HepG2 (cell line): Measurements from ENCODE around the gene SIRT5. TPM values are rescaled to one million over a fixed set of nuclear protein-coding genes. Genes with fewer than 3 reads are reported as not detected.

Experiments
- ATF7 ChIP-seq, 2 experiments: fragments of 450-650 bp in 1 of 2; sonication (generic) in 1 of 2; formaldehyde crosslinking in 1 of 2; IDR thresholded peaks; 2 replicates each; pipeline versions ENCODE4 v1.4.0 to v1.6.1; 2016 to 2020; ENCODE audit warnings: antibody characterized with exemption in 1 of 2, mild to moderate bottlenecking in 1 of 2, missing genetic modification reagents in 1 of 2
- HNRNPUL1 ChIP-seq: fragments of 200-400 bp; formaldehyde crosslinking; IDR thresholded peaks from 2 replicates; pipeline ENCODE4 v1.6.1; 2017; ENCODE audit warnings: low read depth, mild to moderate bottlenecking, low read length, moderate library complexity
- HOXA7 ChIP-seq: sonication (generic); formaldehyde crosslinking; IDR thresholded peaks from 2 replicates; pipeline ENCODE4 v1.8.1; 2022; ENCODE audit warnings: mild to moderate bottlenecking, missing genetic modification reagents, moderate library complexity
- ISX ChIP-seq: sonication (generic); formaldehyde crosslinking; conservative IDR thresholded peaks from 2 replicates; pipeline ENCODE4 v1.5.0; 2020; ENCODE audit warnings: missing genetic modification reagents
- MED1 ChIP-seq: sonication (generic); formaldehyde crosslinking; IDR thresholded peaks from 2 replicates; pipeline ENCODE4 v1.4.0; 2020; ENCODE audit warnings: missing genetic modification reagents
- NBN ChIP-seq: fragments of 450-650 bp; conservative IDR thresholded peaks from 2 replicates; pipeline ENCODE4 v1.6.1; 2017
- SCMH1 ChIP-seq: sonication (generic); formaldehyde crosslinking; IDR thresholded peaks from 2 replicates; pipeline ENCODE4 v1.9.0; 2021; ENCODE audit warnings: missing genetic modification reagents, mild to moderate bottlenecking, borderline replicate concordance
- ZNF251 ChIP-seq: sonication (generic); formaldehyde crosslinking; IDR thresholded peaks from 2 replicates; pipeline ENCODE4 v1.9.0; 2021; ENCODE audit warnings: mild to moderate bottlenecking, missing genetic modification reagents
- ZNF747 ChIP-seq: sonication (generic); formaldehyde crosslinking; IDR thresholded peaks from 2 replicates; pipeline ENCODE4 v1.8.1; 2023; ENCODE audit warnings: missing genetic modification reagents, mild to moderate bottlenecking, borderline replicate concordance
- ZNF782 ChIP-seq: sonication (generic); formaldehyde crosslinking; IDR thresholded peaks from 2 replicates; pipeline ENCODE4 v1.4.0; 2020; ENCODE audit warnings: missing genetic modification reagents, mild to moderate bottlenecking, borderline replicate concordance
- ZNF790 ChIP-seq: sonication (generic); formaldehyde crosslinking; IDR thresholded peaks from 2 replicates; pipeline ENCODE4 v1.8.0; 2022; ENCODE audit warnings: missing genetic modification reagents, mild to moderate bottlenecking, borderline replicate concordance
- polyA plus RNA-seq, 8 experiments: library from polyadenylated mRNA; depleted of rRNA in 3 of 8; stranded (reverse) in 7 of 8; unstranded in 1 of 8; fragments of >200 nt; fragmentation: Illumina TruSeq in 4 of 8; extraction: Trizol in 4 of 8; gene quantifications; 2 replicates each; pipeline versions ENCODE4 v1.2.1 to v1.2.3, GENCODE V29; 2011 to 2016; ENCODE audit warnings: low read depth in 4 of 8, missing spikeins in 1 of 8, mixed read lengths in 1 of 8; ENCODE audit not compliant: insufficient read depth in 1 of 8
- total RNA-seq, 5 experiments: library from RNA; depleted of rRNA; stranded (reverse); fragments of >200 nt; fragmentation: Illumina TruSeq; extraction: Trizol; gene quantifications; 2 replicates each; pipeline ENCODE4 v1.2.3, GENCODE V29; 2016; ENCODE audit warnings: low read depth in 1 of 5
- TF ChIP-seq, protein P1 (sequence below): sonication (generic); formaldehyde crosslinking; IDR thresholded peaks from 2 replicates; pipeline ENCODE4 v1.4.0; 2020; ENCODE audit warnings: missing genetic modification reagents, mild to moderate bottlenecking, borderline replicate concordance
- TF ChIP-seq, protein P2 (sequence below): sonication (generic); formaldehyde crosslinking; IDR thresholded peaks from 2 replicates; pipeline ENCODE4 v1.5.0; 2020; ENCODE audit warnings: mild to moderate bottlenecking, missing genetic modification reagents
- TF ChIP-seq, protein P3 (sequence below): IDR thresholded peaks from 2 replicates; pipeline ENCODE4 v1.6.1; 2012; ENCODE audit warnings: low read depth, low read length, improper control_type of control experiment
- TF ChIP-seq, protein P4 (sequence below): sonication (generic); formaldehyde crosslinking; IDR thresholded peaks from 2 replicates; pipeline ENCODE4 v1.4.0; 2020; ENCODE audit warnings: mild to moderate bottlenecking, missing genetic modification reagents

Gene SIRT5
- total and polyA plus RNA-seq, 2 of the 13 experiments (the other 11 are each of a cell fraction or from before 2014, with no cell fraction given) = 14.1 to 16.6 TPM

GRCh38 chr6:13575377-13575775, 975 bp downstream of the SIRT5 start (continued):
- TF ChIP-seq SCMH1 (CRISPR knock-in tag) = no peak
- no peak for TF ChIP-seq MED1 (CRISPR knock-in tag)
- TF ChIP-seq NBN = no peak
- no peak for TF ChIP-seq ZNF782 (CRISPR knock-in tag)
- no peak for TF ChIP-seq HOXA7 (CRISPR knock-in tag)
- TF ChIP-seq, protein P1, sequence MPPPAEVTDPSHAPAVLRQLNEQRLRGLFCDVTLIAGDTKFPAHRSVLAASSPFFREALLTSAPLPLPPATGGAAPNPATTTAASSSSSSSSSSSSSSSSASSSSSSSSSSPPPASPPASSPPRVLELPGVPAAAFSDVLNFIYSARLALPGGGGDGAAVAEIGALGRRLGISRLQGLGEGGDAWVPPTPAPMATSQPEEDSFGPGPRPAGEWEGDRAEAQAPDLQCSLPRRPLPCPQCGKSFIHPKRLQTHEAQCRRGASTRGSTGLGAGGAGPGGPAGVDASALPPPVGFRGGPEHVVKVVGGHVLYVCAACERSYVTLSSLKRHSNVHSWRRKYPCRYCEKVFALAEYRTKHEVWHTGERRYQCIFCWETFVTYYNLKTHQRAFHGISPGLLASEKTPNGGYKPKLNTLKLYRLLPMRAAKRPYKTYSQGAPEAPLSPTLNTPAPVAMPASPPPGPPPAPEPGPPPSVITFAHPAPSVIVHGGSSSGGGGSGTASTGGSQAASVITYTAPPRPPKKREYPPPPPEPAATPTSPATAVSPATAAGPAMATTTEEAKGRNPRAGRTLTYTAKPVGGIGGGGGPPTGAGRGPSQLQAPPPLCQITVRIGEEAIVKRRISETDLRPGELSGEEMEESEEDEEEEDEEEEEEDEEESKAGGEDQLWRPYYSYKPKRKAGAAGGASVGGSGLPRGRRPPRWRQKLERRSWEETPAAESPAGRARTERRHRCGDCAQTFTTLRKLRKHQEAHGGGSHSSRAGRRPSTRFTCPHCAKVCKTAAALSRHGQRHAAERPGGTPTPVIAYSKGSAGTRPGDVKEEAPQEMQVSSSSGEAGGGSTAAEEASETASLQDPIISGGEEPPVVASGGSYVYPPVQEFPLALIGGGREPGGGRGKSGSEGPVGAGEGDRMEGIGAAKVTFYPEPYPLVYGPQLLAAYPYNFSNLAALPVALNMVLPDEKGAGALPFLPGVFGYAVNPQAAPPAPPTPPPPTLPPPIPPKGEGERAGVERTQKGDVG = no peak
- no peak for TF ChIP-seq ISX (CRISPR knock-in tag)
- TF ChIP-seq, protein P2, sequence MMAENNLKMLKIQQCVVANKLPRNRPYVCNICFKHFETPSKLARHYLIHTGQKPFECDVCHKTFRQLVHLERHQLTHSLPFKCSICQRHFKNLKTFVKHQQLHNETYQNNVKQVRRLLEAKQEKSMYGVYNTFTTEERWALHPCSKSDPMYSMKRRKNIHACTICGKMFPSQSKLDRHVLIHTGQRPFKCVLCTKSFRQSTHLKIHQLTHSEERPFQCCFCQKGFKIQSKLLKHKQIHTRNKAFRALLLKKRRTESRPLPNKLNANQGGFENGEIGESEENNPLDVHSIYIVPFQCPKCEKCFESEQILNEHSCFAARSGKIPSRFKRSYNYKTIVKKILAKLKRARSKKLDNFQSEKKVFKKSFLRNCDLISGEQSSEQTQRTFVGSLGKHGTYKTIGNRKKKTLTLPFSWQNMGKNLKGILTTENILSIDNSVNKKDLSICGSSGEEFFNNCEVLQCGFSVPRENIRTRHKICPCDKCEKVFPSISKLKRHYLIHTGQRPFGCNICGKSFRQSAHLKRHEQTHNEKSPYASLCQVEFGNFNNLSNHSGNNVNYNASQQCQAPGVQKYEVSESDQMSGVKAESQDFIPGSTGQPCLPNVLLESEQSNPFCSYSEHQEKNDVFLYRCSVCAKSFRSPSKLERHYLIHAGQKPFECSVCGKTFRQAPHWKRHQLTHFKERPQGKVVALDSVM (CRISPR knock-in tag) = no peak
- TF ChIP-seq, protein P3, sequence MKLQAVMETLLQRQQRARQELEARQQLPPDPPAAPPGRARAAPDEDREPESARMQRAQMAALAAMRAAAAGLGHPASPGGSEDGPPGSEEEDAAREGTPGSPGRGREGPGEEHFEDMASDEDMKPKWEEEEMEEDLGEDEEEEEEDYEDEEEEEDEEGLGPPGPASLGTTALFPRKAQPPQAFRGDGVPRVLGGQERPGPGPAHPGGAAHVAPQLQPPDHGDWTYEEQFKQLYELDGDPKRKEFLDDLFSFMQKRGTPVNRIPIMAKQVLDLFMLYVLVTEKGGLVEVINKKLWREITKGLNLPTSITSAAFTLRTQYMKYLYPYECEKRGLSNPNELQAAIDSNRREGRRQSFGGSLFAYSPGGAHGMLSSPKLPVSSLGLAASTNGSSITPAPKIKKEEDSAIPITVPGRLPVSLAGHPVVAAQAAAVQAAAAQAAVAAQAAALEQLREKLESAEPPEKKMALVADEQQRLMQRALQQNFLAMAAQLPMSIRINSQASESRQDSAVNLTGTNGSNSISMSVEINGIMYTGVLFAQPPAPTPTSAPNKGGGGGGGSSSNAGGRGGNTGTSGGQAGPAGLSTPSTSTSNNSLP = peak; percentile 85; the same call in 1 of the 2 replicates
- no peak for TF ChIP-seq ZNF790 (CRISPR knock-in tag)
- TF ChIP-seq HNRNPUL1 = no peak
- TF ChIP-seq ATF7 (IDR thresholded peaks at IDR 0.05) = no peak
- no peak for TF ChIP-seq ATF7 (CRISPR knock-in tag; IDR thresholded peaks at IDR 0.05)
- TF ChIP-seq, protein P4, sequence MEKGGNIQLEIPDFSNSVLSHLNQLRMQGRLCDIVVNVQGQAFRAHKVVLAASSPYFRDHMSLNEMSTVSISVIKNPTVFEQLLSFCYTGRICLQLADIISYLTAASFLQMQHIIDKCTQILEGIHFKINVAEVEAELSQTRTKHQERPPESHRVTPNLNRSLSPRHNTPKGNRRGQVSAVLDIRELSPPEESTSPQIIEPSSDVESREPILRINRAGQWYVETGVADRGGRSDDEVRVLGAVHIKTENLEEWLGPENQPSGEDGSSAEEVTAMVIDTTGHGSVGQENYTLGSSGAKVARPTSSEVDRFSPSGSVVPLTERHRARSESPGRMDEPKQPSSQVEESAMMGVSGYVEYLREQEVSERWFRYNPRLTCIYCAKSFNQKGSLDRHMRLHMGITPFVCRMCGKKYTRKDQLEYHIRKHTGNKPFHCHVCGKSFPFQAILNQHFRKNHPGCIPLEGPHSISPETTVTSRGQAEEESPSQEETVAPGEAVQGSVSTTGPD (CRISPR knock-in tag) = 0 out of 2 replicates have a peak, but pooled peaks have one; percentile 2
- TF ChIP-seq ZNF747 (CRISPR knock-in tag) = no peak
- TF ChIP-seq ZNF251 (CRISPR knock-in tag) = no peak
